SK-N-MC (cell line): ENCODE measurements around the gene SSPN.

Source experiments
- DNase-seq: peaks from one replicate; pipeline ENCODE4 v3.0.0-alpha.2; 2011; ENCODE audit warnings: low read depth, low spot score
- H3K27ac ChIP-seq: fragments of 200-600 bp; sonication (generic); 2 replicates; pipeline ENCODE4 v1.5.1; 2016; ENCODE audit warnings: mixed run types
- H3K36me3 ChIP-seq: fragments of 200-600 bp; sonication (generic); 2 replicates; pipeline ENCODE4 v1.6.1; 2017; ENCODE audit warnings: antibody characterized with exemption, low read length, mixed read lengths; ENCODE audit not compliant: insufficient read depth
- H3K4me3 ChIP-seq: fragments of 200-600 bp; sonication (generic); 2 replicates; pipeline ENCODE4 v1.5.1; 2016
- H3K9ac ChIP-seq: fragments of 200-600 bp; sonication (generic); 2 replicates; pipeline ENCODE4 v1.8.0; 2017; ENCODE audit warnings: mixed run types, mixed read lengths; ENCODE audit not compliant: insufficient read length
- H3K9me3 ChIP-seq: fragments of 200-600 bp; sonication (generic); 2 replicates; pipeline ENCODE4 v1.6.1; 2017; ENCODE audit warnings: low read depth, mild to moderate bottlenecking, antibody characterized with exemption, low read length, moderate library complexity, mixed read lengths
- EZH2 ChIP-seq: fragments of 200-600 bp; sonication (generic); IDR thresholded peaks from one replicate; pipeline ENCODE4 v1.6.1; 2017; ENCODE audit warnings: antibody characterized with exemption
- FOXP2 ChIP-seq: optimal IDR thresholded peaks from 2 replicates; pipeline ENCODE3; 2011; ENCODE audit warnings: mild to moderate bottlenecking, moderate library complexity; ENCODE audit not compliant: insufficient read depth; ENCODE audit errors: extremely low read length, control extremely low read depth
- POLR2AphosphoS5 ChIP-seq: IDR thresholded peaks from 2 replicates; pipeline ENCODE4 v1.6.1; 2012; ENCODE audit warnings: mild to moderate bottlenecking, low read depth, low read length, borderline replicate concordance

The SSPN gene

DNA sequence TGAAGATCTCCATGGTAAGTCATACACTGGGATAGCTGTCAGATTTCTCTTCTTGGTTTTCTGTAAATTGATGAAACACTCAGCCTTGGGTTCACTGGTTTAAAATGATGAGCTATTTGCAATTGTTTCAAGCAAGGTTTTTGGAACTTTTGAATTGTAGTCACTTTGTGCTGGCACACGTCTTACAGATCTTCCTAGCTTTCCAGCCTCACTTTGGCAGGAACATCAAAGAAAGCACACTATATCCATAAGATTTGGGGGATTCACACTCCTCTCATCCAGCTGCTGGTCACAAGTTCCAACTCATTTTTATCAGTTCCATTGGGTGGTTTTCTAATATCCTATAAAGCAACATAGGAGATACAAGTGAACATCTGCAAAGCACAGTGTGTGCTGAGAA lies 16.0 kb downstream of the SSPN start:
- H3K9me3 ChIP-seq: no peaks in the 10 kb centered on the region
- H3K4me3 ChIP-seq: no peak overlapping the region
- no peak overlapping the region for H3K27ac ChIP-seq
- no peak overlapping the region for H3K9ac ChIP-seq
- DNase-seq: no peak
- TF ChIP-seq POLR2AphosphoS5 (no peak), FOXP2 (no peak), EZH2 (no peak)
- no peaks in the 10 kb centered on the region for H3K36me3 ChIP-seq

DNA sequence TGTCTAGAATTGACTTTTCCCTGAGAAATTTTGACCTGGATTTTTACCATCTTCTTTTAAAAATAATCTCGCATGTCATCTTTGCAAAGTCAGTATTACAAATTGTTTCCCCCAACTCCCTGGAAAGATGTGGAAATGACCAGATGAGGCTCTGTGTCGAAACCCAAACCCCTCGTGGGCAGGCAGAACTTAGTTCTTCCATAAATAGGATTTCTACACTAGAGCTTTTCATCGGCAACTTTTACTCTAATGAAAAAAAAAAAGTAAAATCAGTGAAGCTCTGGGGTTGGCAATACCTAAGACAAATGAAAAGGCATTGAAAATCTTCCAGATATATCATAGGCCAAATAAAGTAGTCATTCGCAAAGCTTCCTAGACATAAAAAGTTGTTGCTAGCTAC lies 17.0 kb downstream of the SSPN start:
- Histone ChIP-seq H3K36me3 (no peaks in the 10 kb centered on the region), H3K9me3 (no peaks in the 10 kb centered on the region), H3K9ac (no peak overlapping the region), H3K4me3 (no peak overlapping the region), H3K27ac (no peak overlapping the region)
- no peak for TF ChIP-seq EZH2
- TF ChIP-seq FOXP2: no peak
- no peak for TF ChIP-seq POLR2AphosphoS5
- no peak for DNase-seq

DNA sequence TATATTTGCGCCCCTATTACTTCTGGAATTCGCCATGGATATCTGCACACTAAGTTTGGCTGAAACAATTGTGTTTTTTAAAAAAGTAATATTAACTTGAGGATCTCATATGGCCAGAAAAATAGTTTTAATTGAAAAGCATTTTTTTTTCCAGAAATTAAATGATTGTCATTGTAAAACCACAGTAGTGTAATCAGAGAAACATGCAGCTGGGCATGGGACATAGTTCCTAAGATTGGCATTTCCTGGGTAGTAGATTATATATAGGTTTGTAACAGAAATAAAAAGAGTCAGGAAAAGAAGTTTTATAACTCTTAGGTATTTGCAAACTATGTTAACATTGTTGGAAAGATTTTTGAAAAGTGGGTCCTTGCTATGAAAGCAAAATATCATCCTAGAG lies 17.6 kb downstream of the SSPN start:
- H3K36me3 ChIP-seq: no peaks in the 10 kb centered on the region
- TF ChIP-seq POLR2AphosphoS5 (no peak), EZH2 (no peak), FOXP2 (no peak)

DNA sequence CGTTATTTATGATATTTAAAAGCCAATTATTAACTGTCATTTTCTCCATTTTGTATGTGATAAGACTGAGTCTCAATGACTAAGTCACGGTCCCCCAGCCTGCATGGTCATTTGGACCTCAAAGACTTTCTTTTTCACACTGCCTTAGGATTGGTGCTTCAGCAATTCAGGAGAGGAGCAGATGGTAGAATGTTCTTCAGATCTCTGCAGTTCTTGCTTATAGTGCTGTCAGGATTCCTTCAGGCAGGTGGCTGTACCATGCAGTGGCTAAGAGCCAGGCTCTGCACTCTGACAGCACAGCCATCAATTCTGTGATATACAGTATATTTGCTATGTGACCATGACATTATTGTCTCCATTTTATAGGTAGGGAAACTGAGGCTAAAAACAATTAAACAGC lies 18.7 kb downstream of the SSPN start:
- TF ChIP-seq EZH2: no peak
- no peak for TF ChIP-seq POLR2AphosphoS5
- no peak for TF ChIP-seq FOXP2
- no peaks in the 10 kb centered on the region for H3K36me3 ChIP-seq
- no peak overlapping the region for H3K27ac ChIP-seq
- no peak for DNase-seq
- H3K4me3 ChIP-seq: no peak overlapping the region
- no peak overlapping the region for H3K9ac ChIP-seq
- H3K9me3 ChIP-seq: no peaks in the 10 kb centered on the region

More for the DNA sequence above, 17.6 kb downstream of the SSPN start:
- no peak overlapping the region for H3K9ac ChIP-seq
- H3K9me3 ChIP-seq: no peaks in the 10 kb centered on the region
- no peak overlapping the region for H3K27ac ChIP-seq
- H3K4me3 ChIP-seq: no peak overlapping the region
- DNase-seq: no peak

DNA sequence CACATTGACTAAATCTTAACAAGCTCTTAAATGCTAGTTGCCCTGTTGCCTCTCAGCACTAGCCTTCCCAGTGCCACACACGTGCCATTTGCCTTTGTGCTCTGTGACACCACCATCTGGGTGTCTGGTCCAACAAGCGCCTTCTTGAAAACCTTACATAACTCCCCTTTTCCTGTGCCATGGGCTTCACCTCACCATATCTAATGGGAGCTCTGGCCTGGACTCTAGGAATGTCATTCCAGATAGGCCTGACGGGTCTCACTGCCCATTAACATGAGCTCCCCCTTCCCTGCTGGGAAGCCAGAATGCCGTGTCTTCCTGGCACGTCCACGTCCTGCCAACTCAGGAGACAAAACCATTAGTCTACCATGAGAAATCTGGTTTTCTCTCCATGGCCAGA lies 24.4 kb downstream of the SSPN start:
- no peaks in the 10 kb centered on the region for H3K36me3 ChIP-seq
- H3K4me3 ChIP-seq: no peak overlapping the region
- no peaks in the 10 kb centered on the region for H3K9me3 ChIP-seq
- no peak for DNase-seq
- no peak overlapping the region for H3K27ac ChIP-seq
- TF ChIP-seq FOXP2 (no peak), EZH2 (no peak), POLR2AphosphoS5 (no peak)
- no peak overlapping the region for H3K9ac ChIP-seq

DNA sequence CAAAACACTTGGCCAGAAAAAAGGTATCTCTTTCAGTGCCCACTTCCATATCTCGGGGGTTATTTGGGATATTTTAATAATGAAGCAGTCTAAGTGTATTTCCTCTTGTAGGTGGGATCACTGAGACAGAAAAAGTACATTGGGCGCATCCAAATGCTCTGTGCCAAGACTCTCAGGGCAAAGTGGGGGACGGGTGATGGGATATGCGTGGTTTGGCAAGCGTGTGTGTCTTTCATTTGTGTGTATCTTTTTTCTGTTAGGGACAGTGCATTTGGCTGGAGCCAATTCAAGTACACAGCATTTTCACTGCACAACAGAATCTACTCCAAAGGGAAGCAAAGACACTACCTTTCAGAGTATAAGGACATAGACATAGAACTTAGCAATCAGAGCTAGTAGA lies 29.3 kb downstream of the SSPN start:
- DNase-seq: no peak
- Histone ChIP-seq H3K9ac (no peak overlapping the region), H3K36me3 (no peaks in the 10 kb centered on the region), H3K27ac (no peak overlapping the region), H3K9me3 (no peaks in the 10 kb centered on the region), H3K4me3 (no peak overlapping the region)
- TF ChIP-seq POLR2AphosphoS5: no peak
- TF ChIP-seq FOXP2: no peak

DNA sequence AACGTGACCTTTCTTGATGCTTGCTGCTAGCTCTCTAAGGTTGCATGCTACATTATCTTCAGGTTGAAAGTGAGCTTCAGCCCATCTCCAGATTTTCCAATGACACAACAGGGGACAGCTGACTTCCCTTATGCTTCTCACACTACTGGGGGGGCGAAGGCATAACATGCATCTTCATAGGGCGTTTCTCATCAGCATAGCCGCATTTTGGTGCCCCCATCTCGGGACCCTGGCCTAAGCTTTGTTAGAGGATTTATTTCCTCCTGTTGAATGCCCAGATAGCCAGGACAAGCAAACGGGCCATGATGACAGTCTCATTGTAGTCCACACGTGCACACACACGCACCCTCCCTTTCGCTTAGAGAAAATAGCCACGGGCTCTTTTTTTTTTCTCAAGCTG lies 30.7 kb downstream of the SSPN start:
- Histone ChIP-seq H3K4me3 (peak overlapping the region; percentile 77), H3K9ac (no peak overlapping the region), H3K36me3 (no peaks in the 10 kb centered on the region), H3K9me3 (no peaks in the 10 kb centered on the region), H3K27ac (no peak overlapping the region)
- no peak for DNase-seq
- TF ChIP-seq POLR2AphosphoS5: no peak
- no peak for TF ChIP-seq FOXP2
- no peak for TF ChIP-seq EZH2

DNA sequence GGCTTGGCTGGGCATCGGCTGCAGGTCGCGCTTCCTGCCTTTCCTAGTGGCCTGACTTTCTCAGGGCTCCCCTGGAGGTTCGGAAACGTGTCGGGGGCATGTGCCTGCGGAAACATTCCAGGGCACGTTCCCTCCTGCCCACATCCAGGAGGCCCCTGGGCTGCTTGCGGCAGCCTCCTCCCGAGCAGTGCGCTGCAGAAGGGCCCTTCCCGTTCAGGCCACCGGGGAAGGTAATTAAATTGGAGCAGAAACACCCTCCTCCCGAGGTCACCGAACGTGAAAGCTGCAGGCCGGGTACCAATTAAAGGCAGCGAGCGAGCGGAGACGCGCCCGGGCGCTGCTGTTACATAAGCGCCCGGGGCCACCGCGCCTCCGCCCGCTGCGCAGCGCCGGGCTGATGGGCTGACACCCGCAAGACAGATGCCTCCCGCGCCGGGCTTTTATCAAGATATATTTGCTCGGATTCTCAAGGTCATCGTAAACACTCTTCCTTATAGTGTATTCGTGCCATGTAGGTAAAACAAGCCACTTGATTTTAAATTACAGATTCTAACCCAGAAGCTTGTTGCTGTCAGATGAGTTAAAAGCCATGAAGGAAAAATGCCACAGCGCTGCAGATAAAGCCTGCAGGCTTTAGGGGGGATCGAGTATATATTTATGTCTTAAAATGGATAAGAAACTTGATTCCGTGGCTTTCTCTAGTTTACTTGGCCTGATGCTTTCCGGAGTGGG lies 31.4 kb downstream of the SSPN start:
- no peak for TF ChIP-seq POLR2AphosphoS5
- TF ChIP-seq EZH2: no peak
- no peak for TF ChIP-seq FOXP2
- peak overlapping the region; percentile 77 for H3K4me3 ChIP-seq
- H3K9ac ChIP-seq: peak overlapping the region; percentile 42
- H3K36me3 ChIP-seq: no peaks in the 10 kb centered on the region
- DNase-seq: no peak
- no peaks in the 10 kb centered on the region for H3K9me3 ChIP-seq
- H3K27ac ChIP-seq: no peak overlapping the region

DNA sequence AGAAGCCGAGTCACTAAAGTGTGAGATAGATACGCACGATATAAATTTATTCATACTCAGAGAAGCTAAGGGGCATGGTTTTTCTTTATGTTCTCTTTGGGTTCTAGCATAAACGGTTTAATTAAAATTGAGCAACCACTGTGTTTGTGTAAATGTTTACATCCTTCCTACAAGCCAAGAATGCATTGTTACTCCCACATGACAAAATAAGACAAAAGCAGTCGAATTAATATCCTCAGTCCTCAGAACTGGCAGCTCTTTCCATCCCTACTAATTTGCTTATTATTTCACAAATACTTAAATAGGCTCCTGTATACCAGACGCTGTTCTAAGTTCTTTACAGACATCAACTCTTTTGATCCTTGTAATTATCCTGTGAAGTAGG lies 32.0 kb downstream of the SSPN start:
- Histone ChIP-seq H3K27ac (no peak overlapping the region), H3K9ac (no peak overlapping the region), H3K9me3 (no peaks in the 10 kb centered on the region), H3K36me3 (no peaks in the 10 kb centered on the region), H3K4me3 (peak overlapping the region; percentile 77)
- TF ChIP-seq EZH2: no peak
- no peak for DNase-seq
